Astrocyte (in vitro differentiated cells and primary cell): ENCODE results near the gene TINCR. TPM values are rescaled to one million over a fixed set of nuclear protein-coding genes. Genes with fewer than 3 reads are reported as not detected.
A peak's percentile ranks its signal among the peaks of the same experiment; 100 is the strongest.

ENCODE experiments used
- DNase-seq: peaks from one replicate; pipeline ENCODE4 v3.0.0-alpha.2; 2010; ENCODE audit warnings: low read depth
- FAIRE-seq: peaks from 2 replicates; lab custom pipeline; 2011; peaks lifted over from hg19 to GRCh38; lab: Jason Lieb, UNC
- H2AFZ ChIP-seq: 2 replicates; pipeline ENCODE4 v1.6.0; 2012; ENCODE audit warnings: low read depth, low read length, inconsistent platforms
- H3K27ac ChIP-seq: 2 replicates; pipeline ENCODE4 v1.5.1; 2011; ENCODE audit warnings: low read depth, low read length, inconsistent platforms
- H3K27me3 ChIP-seq: 2 replicates; pipeline ENCODE4 v1.6.0; 2011; ENCODE audit warnings: low read length, inconsistent platforms; ENCODE audit not compliant: insufficient read depth
- H3K36me3 ChIP-seq: 2 replicates; pipeline ENCODE4 v1.5.1; 2011; ENCODE audit warnings: low read length, inconsistent platforms; ENCODE audit not compliant: insufficient read depth
- H3K4me1 ChIP-seq: 2 replicates; pipeline ENCODE4 v1.5.1; 2011; ENCODE audit warnings: low read length, inconsistent platforms; ENCODE audit not compliant: insufficient read depth
- H3K4me2 ChIP-seq: 2 replicates; pipeline ENCODE4 v1.6.0; 2012; ENCODE audit warnings: low read length, inconsistent platforms
- H3K4me3 ChIP-seq: 2 replicates; pipeline ENCODE4 v1.5.1; 2011; ENCODE audit warnings: low read depth, mild to moderate bottlenecking, low read length, inconsistent platforms; ENCODE audit not compliant: insufficient read depth
- H3K79me2 ChIP-seq: 2 replicates; pipeline ENCODE4 v1.6.0; 2012; ENCODE audit warnings: mild to moderate bottlenecking, low read length, inconsistent platforms; ENCODE audit not compliant: insufficient read depth
- H3K9ac ChIP-seq: 2 replicates; pipeline ENCODE4 v1.6.0; 2012; ENCODE audit warnings: mild to moderate bottlenecking, low read length, inconsistent platforms
- H3K9me3 ChIP-seq: 2 replicates; pipeline ENCODE4 v1.5.1; 2012; ENCODE audit warnings: low read depth, mild to moderate bottlenecking, low read length, inconsistent platforms; ENCODE audit not compliant: insufficient read depth
- H4K20me1 ChIP-seq: 2 replicates; pipeline ENCODE4 v1.6.0; 2012; ENCODE audit warnings: low read length, inconsistent platforms; ENCODE audit not compliant: insufficient read depth
- H3K27ac Mint-ChIP-seq: one replicate; pipeline ENCODE4 v1.8.0; 2021; ENCODE audit warnings: mild to moderate bottlenecking, mixed read lengths; ENCODE audit not compliant: unreplicated experiment
- H3K27me3 Mint-ChIP-seq: one replicate; pipeline ENCODE4 v1.8.0; 2021; ENCODE audit warnings: low read depth, mixed read lengths; ENCODE audit not compliant: unreplicated experiment
- H3K36me3 Mint-ChIP-seq: one replicate; pipeline ENCODE4 v1.8.0; 2021; ENCODE audit warnings: low read depth, mixed read lengths; ENCODE audit not compliant: unreplicated experiment
- H3K4me1 Mint-ChIP-seq: one replicate; pipeline ENCODE4 v1.8.0; 2021; ENCODE audit warnings: low read depth, mixed read lengths; ENCODE audit not compliant: unreplicated experiment
- H3K4me3 Mint-ChIP-seq: one replicate; pipeline ENCODE4 v1.8.0; 2021; ENCODE audit warnings: mild to moderate bottlenecking, moderate library complexity, mixed read lengths; ENCODE audit not compliant: unreplicated experiment
- H3K9me3 Mint-ChIP-seq: one replicate; pipeline ENCODE4 v1.8.0; 2021; ENCODE audit warnings: mild to moderate bottlenecking, mixed read lengths; ENCODE audit not compliant: unreplicated experiment
- EZH2 ChIP-seq: IDR thresholded peaks from 2 replicates; pipeline ENCODE4 v1.6.1; 2012; ENCODE audit warnings: mild to moderate bottlenecking, low read length, inconsistent platforms; ENCODE audit not compliant: insufficient read depth
- total RNA-seq: library from RNA; stranded (reverse); gene quantifications from 2 replicates; pipeline ENCODE4 v1.2.1, GENCODE V29; 2021
- TF ChIP-seq, protein P1 (sequence below): IDR thresholded peaks from 2 replicates; pipeline ENCODE4 v1.5.1; 2011; ENCODE audit warnings: low read depth, mild to moderate bottlenecking, inconsistent platforms, low read length, moderate library complexity; ENCODE audit not compliant: insufficient read depth

The TINCR gene
- total RNA-seq, 1 donor from 2014 or later: 1.4 TPM

DNA sequence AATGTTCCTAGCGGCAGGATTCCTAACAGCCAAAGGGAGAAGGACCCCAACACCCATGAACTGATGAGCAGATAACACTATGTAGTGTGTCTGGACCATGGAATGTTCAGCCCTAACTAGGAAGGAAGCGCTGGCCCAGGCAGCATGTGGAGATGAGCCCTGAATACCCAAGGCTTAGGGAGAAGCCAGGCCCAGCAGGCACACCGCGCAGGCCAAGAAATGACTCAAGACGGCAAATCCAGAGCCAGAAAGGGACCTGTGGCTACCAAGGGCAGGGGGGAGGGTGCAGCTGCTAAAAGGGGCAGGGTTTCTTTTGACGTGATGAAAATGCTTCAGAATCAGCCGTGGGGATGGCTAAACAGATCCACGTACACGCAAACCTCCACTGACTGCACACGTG is 20.7 kb upstream of the TINCR start:
- Histone ChIP-seq H3K27ac (peak overlapping the region; percentile 2), H3K4me3 (no peak overlapping the region), H2AFZ (no peak overlapping the region), H3K27me3 (no peaks in the 10 kb centered on the region), H4K20me1 (peaks cover 76% of the 10 kb centered on the region), H3K9me3 (no peaks in the 10 kb centered on the region), H3K36me3 (peaks cover 24% of the 10 kb centered on the region), H3K4me1 (peaks cover 32% of the 10 kb centered on the region), H3K4me2 (peak overlapping the region; percentile 35), H3K79me2 (no peaks in the 10 kb centered on the region), H3K9ac (no peak overlapping the region)
- DNase-seq (peak; percentile 60), FAIRE-seq (no peak)
- H3K4me3 Mint-ChIP-seq: no peak overlapping the region
- H3K27me3 Mint-ChIP-seq: no peaks in the 10 kb centered on the region
- H3K36me3 Mint-ChIP-seq: peaks cover 27% of the 10 kb centered on the region
- no peak for TF ChIP-seq EZH2
- TF ChIP-seq, protein P1, sequence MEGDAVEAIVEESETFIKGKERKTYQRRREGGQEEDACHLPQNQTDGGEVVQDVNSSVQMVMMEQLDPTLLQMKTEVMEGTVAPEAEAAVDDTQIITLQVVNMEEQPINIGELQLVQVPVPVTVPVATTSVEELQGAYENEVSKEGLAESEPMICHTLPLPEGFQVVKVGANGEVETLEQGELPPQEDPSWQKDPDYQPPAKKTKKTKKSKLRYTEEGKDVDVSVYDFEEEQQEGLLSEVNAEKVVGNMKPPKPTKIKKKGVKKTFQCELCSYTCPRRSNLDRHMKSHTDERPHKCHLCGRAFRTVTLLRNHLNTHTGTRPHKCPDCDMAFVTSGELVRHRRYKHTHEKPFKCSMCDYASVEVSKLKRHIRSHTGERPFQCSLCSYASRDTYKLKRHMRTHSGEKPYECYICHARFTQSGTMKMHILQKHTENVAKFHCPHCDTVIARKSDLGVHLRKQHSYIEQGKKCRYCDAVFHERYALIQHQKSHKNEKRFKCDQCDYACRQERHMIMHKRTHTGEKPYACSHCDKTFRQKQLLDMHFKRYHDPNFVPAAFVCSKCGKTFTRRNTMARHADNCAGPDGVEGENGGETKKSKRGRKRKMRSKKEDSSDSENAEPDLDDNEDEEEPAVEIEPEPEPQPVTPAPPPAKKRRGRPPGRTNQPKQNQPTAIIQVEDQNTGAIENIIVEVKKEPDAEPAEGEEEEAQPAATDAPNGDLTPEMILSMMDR: no peak
- H3K9me3 Mint-ChIP-seq: no peaks in the 10 kb centered on the region
- H3K4me1 Mint-ChIP-seq: peaks cover 8% of the 10 kb centered on the region
- no peak overlapping the region for H3K27ac Mint-ChIP-seq

DNA sequence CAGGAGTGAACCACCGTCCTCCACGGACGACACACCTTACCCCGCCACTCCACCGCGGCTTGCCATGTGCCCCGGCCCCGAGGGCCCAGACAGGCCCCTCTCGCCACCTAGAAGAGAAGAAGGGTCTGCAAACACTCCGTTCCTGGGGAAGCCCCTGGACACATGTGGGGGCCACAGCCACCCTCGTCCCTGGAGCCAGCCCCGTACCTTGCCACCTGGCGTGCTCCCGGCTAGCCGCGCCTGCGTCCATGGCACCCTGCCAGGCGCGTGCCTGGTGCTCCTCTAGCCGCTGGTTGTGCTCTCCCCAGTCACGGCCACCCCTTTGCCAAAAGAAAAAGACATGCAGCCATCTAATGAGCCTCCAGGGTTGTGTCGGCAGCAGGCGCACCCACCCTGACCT is 19.9 kb upstream of the TINCR start:
- Histone ChIP-seq H3K4me3 (no peak overlapping the region), H2AFZ (no peak overlapping the region), H3K79me2 (no peaks in the 10 kb centered on the region), H3K9ac (no peak overlapping the region), H3K27ac (no peak overlapping the region), H4K20me1 (peaks cover 68% of the 10 kb centered on the region), H3K4me2 (no peak overlapping the region), H3K27me3 (no peaks in the 10 kb centered on the region), H3K4me1 (peaks cover 32% of the 10 kb centered on the region), H3K36me3 (peaks cover 17% of the 10 kb centered on the region), H3K9me3 (no peaks in the 10 kb centered on the region)
- Mint-ChIP-seq H3K4me3 (no peak overlapping the region), H3K4me1 (peaks cover 8% of the 10 kb centered on the region), H3K9me3 (no peaks in the 10 kb centered on the region), H3K27ac (no peak overlapping the region), H3K36me3 (peaks cover 25% of the 10 kb centered on the region), H3K27me3 (no peaks in the 10 kb centered on the region)
- TF ChIP-seq, protein P1: no peak
- TF ChIP-seq EZH2: no peak
- FAIRE-seq (no peak), DNase-seq (no peak)

DNA sequence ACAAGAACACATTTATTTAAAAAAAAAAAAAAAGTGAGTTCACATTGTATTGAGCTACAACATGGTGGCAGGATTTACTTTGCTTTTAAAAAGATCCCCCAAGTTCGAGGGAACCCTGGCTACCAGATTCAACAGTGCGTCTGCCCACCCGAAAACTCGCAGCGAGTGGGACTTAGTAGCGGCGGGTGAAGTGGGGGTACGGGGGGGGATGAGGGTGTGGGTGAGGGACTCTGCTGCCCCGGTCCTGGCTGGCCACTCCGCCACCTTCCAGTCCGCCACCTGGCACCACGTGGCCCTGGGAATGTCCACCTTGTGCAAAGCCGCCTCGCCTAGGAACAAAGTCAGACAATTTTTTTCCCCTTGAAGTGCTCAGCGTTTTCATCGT is 19.3 kb upstream of the TINCR start:
- no peak for DNase-seq
- Mint-ChIP-seq H3K4me3 (no peak overlapping the region), H3K27ac (no peak overlapping the region)

More for the DNA sequence above, 19.3 kb upstream of the TINCR start:
- Histone ChIP-seq H3K27me3 (no peaks in the 10 kb centered on the region), H3K9ac (no peak overlapping the region), H3K79me2 (no peaks in the 10 kb centered on the region), H4K20me1 (peaks cover 64% of the 10 kb centered on the region), H3K27ac (no peak overlapping the region), H3K4me2 (no peak overlapping the region), H3K9me3 (no peaks in the 10 kb centered on the region), H3K4me3 (no peak overlapping the region), H2AFZ (no peak overlapping the region), H3K4me1 (peaks cover 32% of the 10 kb centered on the region), H3K36me3 (peaks cover 11% of the 10 kb centered on the region)
- no peaks in the 10 kb centered on the region for H3K27me3 Mint-ChIP-seq
- TF ChIP-seq EZH2: no peak
- TF ChIP-seq, protein P1: no peak
- H3K36me3 Mint-ChIP-seq: peaks cover 25% of the 10 kb centered on the region
- peaks cover 8% of the 10 kb centered on the region for H3K4me1 Mint-ChIP-seq
- no peaks in the 10 kb centered on the region for H3K9me3 Mint-ChIP-seq
- FAIRE-seq: no peak
